Breast epithelium (tissue), 3 donors: ENCODE measurements around the gene VPS13C.

Source experiments
- CTCF ChIP-seq, 3 donors: fragments of 450-650 bp; IDR thresholded peaks; one replicate each; pipeline ENCODE4 v1.5.1; 2016 to 2017; ENCODE audit warnings: antibody characterized with exemption in 3 of 3, mild to moderate bottlenecking in 3 of 3, moderate library complexity in 3 of 3
- POLR2A ChIP-seq: fragments of 450-650 bp; IDR thresholded peaks from one replicate; pipeline ENCODE4 v1.6.1; 2016; ENCODE audit warnings: antibody characterized with exemption, mild to moderate bottlenecking, moderate library complexity

GRCh38 chr15:61908241-61908640 is 152.0 kb downstream of the VPS13C start:
- TF ChIP-seq CTCF (IDR thresholded peaks at IDR 0.05) (no peak), POLR2A (no peak)
